HG03442 (cell line): ENCODE measurements around the gene RAD50.
"Not testable (repeated sequence)": the region's sequence is repeated elsewhere in the genome, so short reads cannot be mapped to it uniquely, and the experiment has no call there.

Experiments
- ATAC-seq: cut with Tn5 transposase; IDR thresholded peaks from one replicate; pipeline ENCODE4 v1.9.1; 2021; ENCODE audit warnings: mild to moderate bottlenecking, moderate library complexity; ENCODE audit not compliant: unreplicated experiment

Gene RAD50

GRCh38 chr5:132690156-132690555, 133.4 kb downstream of the RAD50 start:
- no peak for ATAC-seq

- ATAC-seq, result not testable (repeated sequence)
These were observed 135.2 kb downstream of the RAD50 start for GRCh38 chr5:132691755-132692631.

GRCh38 chr5:132692632-132692967, 135.8 kb downstream of the RAD50 start:
- ATAC-seq, result no peak
